RWPE2 (cell line): ENCODE data around the gene DICER1.

Experiments used
- ATAC-seq: fragments of 200-7000 bp; cut with Tn5 transposase; 3 replicates; pipeline ENCODE4 v1.9.1; 2021; ENCODE audit warnings: low read depth
- DNase-seq: peaks from one replicate; pipeline ENCODE4 v3.0.0-alpha.2; 2020; ENCODE audit warnings: low spot score
- H3K27ac ChIP-seq: fragments of 450-650 bp; 2 replicates; pipeline ENCODE4 v1.5.1; 2017; ENCODE audit warnings: mild to moderate bottlenecking; ENCODE audit not compliant: poor library complexity, severe bottlenecking
- H3K27me3 ChIP-seq: fragments of 250-450 bp; sonication (Bioruptor Pico); 2 replicates; pipeline ENCODE4 v1.5.1; 2021; ENCODE audit warnings: mild to moderate bottlenecking, moderate library complexity; ENCODE audit not compliant: insufficient read depth, poor library complexity, severe bottlenecking
- H3K36me3 ChIP-seq: fragments of 250-450 bp; sonication (Bioruptor Pico); 2 replicates; pipeline ENCODE4 v1.5.1; 2020; ENCODE audit warnings: low read depth, mild to moderate bottlenecking, moderate library complexity
- H3K4me1 ChIP-seq: fragments of 250-450 bp; sonication (Bioruptor Pico); 2 replicates; pipeline ENCODE4 v1.5.1; 2021; ENCODE audit warnings: mild to moderate bottlenecking, moderate library complexity; ENCODE audit not compliant: insufficient read depth, poor library complexity, severe bottlenecking
- H3K4me3 ChIP-seq: fragments of 250-450 bp; sonication (Bioruptor Pico); 2 replicates; pipeline ENCODE4 v1.5.1; 2021; ENCODE audit warnings: mild to moderate bottlenecking, moderate library complexity; ENCODE audit not compliant: severe bottlenecking
- H3K9me3 ChIP-seq: fragments of 250-450 bp; sonication (Bioruptor Pico); 2 replicates; pipeline ENCODE4 v1.5.1; 2021; ENCODE audit warnings: mild to moderate bottlenecking, moderate library complexity; ENCODE audit not compliant: severe bottlenecking
- CTCF ChIP-seq: fragments of 450-650 bp; IDR thresholded peaks from one replicate; pipeline ENCODE4 v1.5.1; 2017; ENCODE audit warnings: mild to moderate bottlenecking, moderate library complexity; ENCODE audit not compliant: poor library complexity, severe bottlenecking

DICER1 gene

GRCh38 chr14:95195031-95195430 is 37.7 kb upstream of the DICER1 start:
- Histone ChIP-seq H3K4me3 (no peak overlapping the region), H3K36me3 (no peaks in the 10 kb centered on the region), H3K9me3 (no peaks in the 10 kb centered on the region), H3K27me3 (no peaks in the 10 kb centered on the region), H3K27ac (no peak overlapping the region), H3K4me1 (no peaks in the 10 kb centered on the region)
- no peak for ATAC-seq
- TF ChIP-seq CTCF, result no peak
- no peak for DNase-seq

GRCh38 chr14:95193081-95193480 is 35.8 kb upstream of the DICER1 start:
- H3K27me3 ChIP-seq, result no peaks in the 10 kb centered on the region
- no peak for TF ChIP-seq CTCF
- no peak for DNase-seq
- H3K36me3 ChIP-seq, result no peaks in the 10 kb centered on the region
- peaks cover 1% of the 10 kb centered on the region for H3K9me3 ChIP-seq
- H3K27ac ChIP-seq, result no peak overlapping the region
- ATAC-seq, result no peak
- no peak overlapping the region for H3K4me3 ChIP-seq
- no peaks in the 10 kb centered on the region for H3K4me1 ChIP-seq

- no peak overlapping the region for H3K4me3 ChIP-seq
- no peak overlapping the region for H3K27ac ChIP-seq
- H3K36me3 ChIP-seq, result no peaks in the 10 kb centered on the region
- ATAC-seq, result no peak
- DNase-seq, result no peak
- H3K27me3 ChIP-seq, result no peaks in the 10 kb centered on the region
- no peaks in the 10 kb centered on the region for H3K4me1 ChIP-seq
- TF ChIP-seq CTCF, result no peak
- H3K9me3 ChIP-seq, result peaks cover 3% of the 10 kb centered on the region
Measured at GRCh38 chr14:95192311-95192710, 35.0 kb upstream of the DICER1 start.

GRCh38 chr14:95191445-95192199 is 34.3 kb upstream of the DICER1 start:
- no peaks in the 10 kb centered on the region for H3K36me3 ChIP-seq
- no peak for TF ChIP-seq CTCF
- no peak overlapping the region for H3K4me3 ChIP-seq
- no peaks in the 10 kb centered on the region for H3K4me1 ChIP-seq
- H3K27me3 ChIP-seq, result no peaks in the 10 kb centered on the region
- H3K27ac ChIP-seq, result no peak overlapping the region
- ATAC-seq (no peak), DNase-seq (no peak)
- peaks cover 3% of the 10 kb centered on the region for H3K9me3 ChIP-seq

GRCh38 chr14:95190857-95191256 is 33.5 kb upstream of the DICER1 start:
- Histone ChIP-seq H3K4me1 (no peaks in the 10 kb centered on the region), H3K4me3 (no peak overlapping the region), H3K27ac (no peak overlapping the region), H3K9me3 (peaks cover 3% of the 10 kb centered on the region), H3K27me3 (no peaks in the 10 kb centered on the region), H3K36me3 (no peaks in the 10 kb centered on the region)
- DNase-seq, result no peak
- no peak for ATAC-seq
- no peak for TF ChIP-seq CTCF
